ENCODE measurements around the gene JAZF1. TPM values are rescaled to one million over a fixed set of nuclear protein-coding genes. Genes with fewer than 3 reads are reported as not detected.

Gene JAZF1
- 0.23 and 0.30 TPM in 2 replicates for total RNA-seq (2011; cell fraction: chromatin; rRNA removed; ENCODE audit: low replicate concordance)
- total RNA-seq (2011; cell fraction: nucleolus; rRNA removed) = 0.13 TPM in 1 of 2 replicates, not detected in the other
- total RNA-seq (2011; cell fraction: nucleoplasm; rRNA removed) = 0.22 and 0.69 TPM in 2 replicates
- total RNA-seq (2014; rRNA removed) (0.04 TPM in 1 of 2 replicates, not detected in the other), total RNA-seq (2014; rRNA removed; fragmentation: Illumina TruSeq; extraction: Trizol) (0.19 TPM in 1 of 2 replicates, not detected in the other), total RNA-seq (2015; rRNA removed; fragmentation: Illumina TruSeq; extraction: Trizol) (0.04 TPM in 1 of 2 replicates, not detected in the other), total RNA-seq (2021) (0.20 and 0.64 TPM in 2 replicates), polyA plus RNA-seq (2011; rRNA removed) (0.06 and 0.11 TPM in 2 replicates), polyA plus RNA-seq (2014; fragmentation: Illumina TruSeq; extraction: Trizol) (0.19 and 0.24 TPM in 2 replicates), polyA plus RNA-seq (2014; fragmentation: Nextera tagmentation; extraction: Ambion mirVana) (under 1 TPM; 0.08 to 0.13 TPM), polyA plus RNA-seq (2014; rRNA removed) (not detected in 2 replicates), polyA minus RNA-seq (2011; rRNA and poly(A)+ RNA removed) (0.09 TPM in 1 of 2 replicates, not detected in the other), Bru-seq, nascent RNA (percentile 31 among the genes with signal in this experiment), BruChase-seq, experiment 1, labeled RNA remaining after a 2-hour chase (percentile 23 among the genes with signal in this experiment), BruChase-seq, experiment 2, labeled RNA remaining after a 6-hour chase (percentile 24 among the genes with signal in this experiment)
- polyA plus RNA-seq (2011; cell fraction: cytosol; rRNA removed) = 0.09 TPM in 1 of 2 replicates, not detected in the other
- polyA plus RNA-seq (2011; cell fraction: nucleus; rRNA removed) = 0.08 and 0.40 TPM in 2 replicates
- 0.23 and 0.46 TPM in 2 replicates for polyA plus RNA-seq (2012)
- not detected in 2 replicates for polyA minus RNA-seq (2011; cell fraction: cytosol; rRNA and poly(A)+ RNA removed)
- polyA minus RNA-seq (2011; cell fraction: nucleus; rRNA and poly(A)+ RNA removed) = 0.22 and 0.27 TPM in 2 replicates
- long read RNA-seq, experiment 1 = 0 reads
- long read RNA-seq, experiment 2 = 0 reads
- long read RNA-seq, experiment 3 = 0 reads

- Histone ChIP-seq H3K9me3 (replicated peaks; ENCODE audit: control insufficient read depth, insufficient read depth, low read depth, low read length) (no peaks in the 10 kb centered on the region), H3K27ac (ENCODE audit: extremely low read depth, low read depth, low read length) (no peak within 1 kb of the TSS), H3K36me3 (ENCODE audit: control insufficient read depth, insufficient read depth, low read length) (no peaks in the 10 kb centered on the region), H3K4me3 (peak within 1 kb of the TSS; percentile 37), H4K20me1 (replicated peaks; ENCODE audit: control insufficient read depth, insufficient read depth, low read length) (no peaks in the 10 kb centered on the region; the same call in 1 of the 2 replicates), H3K9me1 (ENCODE audit: control insufficient read depth, insufficient read depth, low read length) (no peaks in the 10 kb centered on the region), H3K79me2 (ENCODE audit: control insufficient read depth, insufficient read depth, low read length) (no peaks in the 10 kb centered on the region), H3K27me3 (ENCODE audit: control insufficient read depth in 2 of 2, insufficient read depth in 2 of 2, low read length in 2 of 2) (peaks cover 14% of the 10 kb centered on the region in 2 experiments; a peak in 3 of 5 replicates), H2AFZ (ENCODE audit: low read depth, low read length) (peak within 1 kb of the TSS; percentile 72), H3K4me1 (replicated peaks in 1 of 2; ENCODE audit: control insufficient read depth in 2 of 2, insufficient read depth in 2 of 2, low read length in 2 of 2) (peaks cover 0 to 11% of the 10 kb centered on the region in 2 experiments; a peak in 2 of 5 replicates), H3K9ac (ENCODE audit: insufficient read depth in 1 of 2, low read depth in 2 of 2, low read length in 2 of 2) (no peak within 1 kb of the TSS), H3K4me2 (ENCODE audit: insufficient read depth, low read length) (peak within 1 kb of the TSS; percentile 58)
- ATAC-seq (peak; percentile 76), FAIRE-seq (no peak), DNase-seq (ENCODE audit: extremely low read depth in 1 of 4, low spot score in 3 of 4) (peak; percentile 37 to 65 (median 54))
- ChIA-PET CTCF (ENCODE audit: low intra/inter-chr PET ratio) (no interaction called here), POLR2A (interaction anchor here (0.7 kb wide), 1 partner anchor 20 kb away, joined by 3 read pairs; no protein-coding TSS in a partner anchor)
- BruUV-seq (replicated peaks) = no TSS peak
- in situ Hi-C loops (cut with MboI) = no loop called here
- intact Hi-C loops (cut with micrococcal nuclease) = no loop called here
- WGBS (ENCODE audit: insufficient coverage, low coverage, missing lambda C conversion rate) = 9% methylated on average over 8 of the region's 64 CpGs
- TF ChIP-seq KAT2B (IDR thresholded peaks at IDR 0.05; ENCODE audit: low read depth, low read length) = no peak
- no peak for TF ChIP-seq TSC22D4 (tag; IDR thresholded peaks at IDR 0.05)
- TF ChIP-seq TRIM24 (IDR thresholded peaks at IDR 0.05) = no peak
- peak; percentile 87 for TF ChIP-seq VEZF1 (CRISPR knock-in tag; IDR thresholded peaks at IDR 0.05)
- no peak for TF ChIP-seq PTTG1 (tag; IDR thresholded peaks at IDR 0.05; ENCODE audit: low read depth)
- no peak for TF ChIP-seq ZNF3 (CRISPR knock-in tag; IDR thresholded peaks at IDR 0.05)
- TF ChIP-seq RBM17 (IDR thresholded peaks at IDR 0.05; ENCODE audit: borderline replicate concordance, low read depth, low read length) = no peak
- 0 out of 2 replicates have a peak, but pooled peaks have one; percentile 55 for TF ChIP-seq ZNF764 (CRISPR knock-in tag; IDR thresholded peaks at IDR 0.05; ENCODE audit: low read depth)
- no peak for TF ChIP-seq ZNF740 (CRISPR knock-in tag; IDR thresholded peaks at IDR 0.05)
- peak in 1 of 2 experiments; percentile 50; a peak in 1 of 4 replicates for TF ChIP-seq ZNF740 (tag; IDR thresholded peaks at IDR 0.05)
- TF ChIP-seq ZFP1 (CRISPR knock-in tag; IDR thresholded peaks at IDR 0.05) = no peak
- TF ChIP-seq ZNF778 (CRISPR knock-in tag; IDR thresholded peaks at IDR 0.05) = no peak
- no peak for TF ChIP-seq MLLT1 (IDR thresholded peaks at IDR 0.05)
Measured at GRCh38 chr7:28180364-28181147, at the start of gene JAZF1. TSS of gene JAZF1 (minus strand) at chr7:28180795.

Data from K562 (cell line).